HTERT RPE-1 (cell line): ENCODE measurements around the gene KCTD21.

ENCODE experiments used
- in situ Hi-C: fragments of 300-500 bp; cut with MboI; formaldehyde crosslinking; loops from 4 replicates; pipeline ENCODE4 v1.14.3; 2020; ENCODE audit warnings: low sequenced_read_pairs

The KCTD21 gene

DNA sequence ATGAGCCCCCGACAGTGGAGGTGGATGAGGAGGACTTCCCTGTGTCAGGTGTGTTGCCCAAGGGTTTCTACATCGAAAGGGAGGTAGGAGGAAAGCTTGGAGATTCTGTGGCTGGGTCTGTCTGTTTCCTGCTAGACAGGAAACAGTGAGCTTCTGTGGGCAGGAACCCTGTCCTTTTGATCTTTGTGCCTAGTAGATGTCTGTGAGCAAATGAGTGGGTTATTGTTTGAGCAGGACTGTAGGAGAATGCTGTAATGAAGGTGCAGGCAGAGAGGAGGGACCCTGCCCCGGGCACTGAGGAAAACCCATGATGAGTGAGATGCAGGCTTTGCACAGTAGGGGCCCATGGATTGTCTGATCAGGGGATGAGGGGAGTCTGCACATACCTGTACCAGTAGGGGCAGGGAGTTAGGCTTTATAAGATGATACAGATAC lies 14.3 kb upstream of the KCTD21 start:
- in situ Hi-C loops, result no loop called here

DNA sequence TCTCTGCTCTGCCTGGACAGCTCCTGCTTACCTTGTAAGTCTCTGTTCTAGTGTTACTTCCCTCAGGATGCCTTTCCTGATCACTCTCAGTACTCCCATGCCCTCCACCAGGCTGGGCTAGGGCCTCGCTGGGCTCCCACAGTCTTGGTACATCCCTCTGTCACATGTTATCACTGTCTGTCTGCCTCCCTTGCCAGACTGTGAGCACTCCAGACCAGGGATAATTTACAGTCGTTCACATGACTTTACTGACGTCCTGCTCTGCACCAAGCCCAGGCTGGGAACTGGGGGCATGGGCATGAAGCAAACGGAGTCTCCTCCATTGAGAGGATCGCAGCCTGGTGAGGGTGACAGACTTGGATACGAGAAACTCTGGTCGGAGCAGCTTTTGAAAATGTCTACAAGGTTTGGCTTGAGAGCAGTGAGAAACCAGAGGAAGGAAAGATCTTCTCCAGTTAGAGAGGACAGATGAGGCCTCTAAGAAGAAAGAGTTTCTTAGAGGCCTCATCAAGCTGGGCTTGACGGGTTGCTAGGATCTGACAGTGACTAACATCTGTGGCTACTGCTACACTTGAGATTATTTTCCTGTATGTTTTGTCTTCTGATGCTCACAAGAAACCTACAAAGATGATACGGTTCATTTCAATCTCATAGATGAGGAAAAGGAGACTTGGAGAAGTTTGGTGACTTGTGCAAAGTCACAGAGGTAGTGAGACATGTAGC lies 12.8 kb upstream of the KCTD21 start:
- in situ Hi-C loops, result no loop called here

DNA sequence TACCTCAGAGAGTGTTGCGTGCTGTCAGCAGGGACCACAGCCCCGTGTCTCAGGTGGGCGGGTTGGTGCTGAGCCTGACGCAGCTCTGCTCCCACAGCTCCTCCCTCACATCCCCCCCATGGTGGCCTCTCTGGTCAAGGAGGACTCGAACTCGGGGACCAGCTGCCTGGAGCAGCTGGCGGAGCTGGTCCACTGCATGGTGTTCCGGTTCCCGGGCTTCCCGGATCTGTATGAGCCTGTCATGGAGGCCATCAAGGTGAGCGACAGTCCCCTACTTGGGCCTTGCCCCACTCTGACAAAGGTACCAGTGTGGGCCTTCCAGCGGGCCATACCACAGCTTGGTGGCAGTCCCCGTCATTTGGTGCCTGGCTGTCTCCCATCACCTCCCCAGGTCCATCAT lies 12.1 kb upstream of the KCTD21 start:
- in situ Hi-C loops, result no loop called here

DNA sequence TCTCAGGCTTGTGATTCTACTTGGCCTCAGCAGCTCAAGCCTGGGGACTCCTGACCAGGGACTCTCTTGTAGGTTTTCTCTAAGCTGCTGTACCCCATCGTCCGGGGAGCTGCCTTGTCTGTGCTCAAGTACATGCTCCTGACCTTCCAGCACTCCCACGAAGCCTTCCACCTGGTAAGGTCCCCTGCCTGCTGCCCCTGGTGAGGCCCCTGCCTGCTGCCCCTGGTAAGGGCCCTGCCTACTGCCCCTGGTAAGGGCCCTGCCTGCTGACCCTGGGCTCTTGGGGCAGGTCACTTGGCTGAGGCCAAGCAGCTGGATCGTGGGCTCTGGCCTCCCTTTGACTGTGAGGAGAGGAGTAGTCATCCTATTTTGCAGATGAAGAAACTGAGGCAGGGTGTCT lies 11.6 kb upstream of the KCTD21 start:
- in situ Hi-C loops, result no loop called here

DNA sequence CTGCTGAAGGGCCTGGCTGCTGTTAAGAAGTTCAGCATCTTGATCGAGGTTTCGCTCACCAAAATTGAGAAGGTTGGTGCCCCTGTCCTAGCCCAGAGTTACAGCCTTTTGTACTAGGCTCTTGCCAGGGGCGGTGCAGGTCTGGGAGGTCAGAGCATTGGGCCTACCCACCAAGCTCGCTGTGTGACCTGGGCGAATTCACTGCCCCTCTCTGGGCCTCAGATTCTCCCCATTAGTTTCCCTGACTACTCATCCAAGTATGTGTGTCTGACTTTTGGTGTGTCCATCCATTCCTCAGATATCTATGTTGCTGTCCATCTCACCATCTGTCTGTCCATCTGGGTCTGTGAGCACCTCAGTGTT lies 11.2 kb upstream of the KCTD21 start:
- in situ Hi-C loops, result no loop called here

DNA sequence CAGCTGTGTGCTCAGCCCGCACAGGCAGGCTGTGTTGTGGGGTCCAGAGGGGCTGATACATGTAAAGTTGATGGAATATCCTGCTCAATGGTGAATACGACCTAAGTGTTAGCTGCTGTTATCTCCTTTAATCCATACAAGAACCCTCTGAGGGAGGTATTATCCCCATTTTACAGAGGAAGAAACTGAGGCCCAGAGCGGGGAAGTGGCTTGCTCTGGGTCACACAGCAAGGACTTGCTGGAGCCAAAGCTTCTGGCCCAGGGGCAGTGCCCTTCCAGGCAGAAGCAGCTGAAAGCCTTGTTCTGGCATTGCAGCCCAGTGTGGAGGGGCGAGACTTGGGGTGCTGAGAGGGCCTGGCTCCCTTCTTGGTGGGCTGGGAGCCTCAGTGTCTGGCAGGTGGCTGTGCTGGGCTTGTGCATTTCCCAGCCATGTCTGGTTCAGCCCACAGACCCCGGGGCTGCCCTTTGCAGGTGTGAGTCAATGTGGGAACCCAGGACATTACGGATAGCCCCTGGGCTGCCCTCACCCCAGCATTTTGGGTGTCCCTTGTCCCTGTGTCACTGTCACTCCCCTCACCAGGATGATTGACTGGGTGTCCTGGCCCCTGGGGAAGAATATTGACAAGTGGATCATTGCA lies 10.7 kb upstream of the KCTD21 start:
- in situ Hi-C loops, result no loop called here

DNA sequence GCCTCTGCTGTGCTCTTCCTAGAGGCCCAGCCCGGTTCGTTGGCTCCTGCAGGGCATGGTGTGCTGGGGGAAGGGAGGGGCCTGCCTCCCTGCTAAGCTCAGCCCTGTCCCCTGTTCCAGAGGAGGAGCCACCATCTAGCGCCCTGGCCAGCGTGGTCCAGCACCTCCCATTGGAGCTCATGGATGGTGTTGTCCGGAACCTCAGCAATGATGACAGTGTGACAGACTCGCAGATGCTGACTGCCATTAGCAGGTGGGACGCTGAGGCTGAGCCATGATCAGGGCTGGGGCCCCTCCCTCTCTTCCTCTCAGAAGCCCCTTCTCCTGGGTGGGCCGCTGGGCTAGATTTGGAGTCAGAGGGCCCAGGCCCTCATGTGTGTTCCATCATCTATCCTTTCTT lies 9.4 kb upstream of the KCTD21 start:
- in situ Hi-C loops, result no loop called here

DNA sequence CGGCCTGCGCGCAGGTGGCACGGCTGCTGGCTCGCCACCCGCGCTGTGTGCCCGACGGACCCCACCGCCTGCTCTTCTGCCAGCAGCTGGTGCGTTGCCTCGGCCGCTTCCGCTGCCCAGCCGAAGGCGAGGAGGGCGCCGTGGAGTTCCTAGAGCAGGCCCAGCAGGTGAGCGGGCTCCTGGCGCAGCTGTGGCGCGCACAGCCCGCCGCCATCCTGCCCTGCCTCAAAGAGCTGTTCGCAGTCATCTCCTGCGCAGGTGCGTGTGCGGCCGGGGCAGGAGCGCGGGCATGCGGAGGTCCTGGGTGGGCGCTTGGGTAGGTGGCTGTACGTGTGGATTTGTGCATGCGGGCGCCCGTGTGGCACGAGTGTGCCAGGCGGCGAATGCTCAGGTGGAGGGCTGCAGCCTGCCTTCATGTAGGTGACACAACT lies 8.2 kb upstream of the KCTD21 start:
- in situ Hi-C loops, result no loop called here

DNA sequence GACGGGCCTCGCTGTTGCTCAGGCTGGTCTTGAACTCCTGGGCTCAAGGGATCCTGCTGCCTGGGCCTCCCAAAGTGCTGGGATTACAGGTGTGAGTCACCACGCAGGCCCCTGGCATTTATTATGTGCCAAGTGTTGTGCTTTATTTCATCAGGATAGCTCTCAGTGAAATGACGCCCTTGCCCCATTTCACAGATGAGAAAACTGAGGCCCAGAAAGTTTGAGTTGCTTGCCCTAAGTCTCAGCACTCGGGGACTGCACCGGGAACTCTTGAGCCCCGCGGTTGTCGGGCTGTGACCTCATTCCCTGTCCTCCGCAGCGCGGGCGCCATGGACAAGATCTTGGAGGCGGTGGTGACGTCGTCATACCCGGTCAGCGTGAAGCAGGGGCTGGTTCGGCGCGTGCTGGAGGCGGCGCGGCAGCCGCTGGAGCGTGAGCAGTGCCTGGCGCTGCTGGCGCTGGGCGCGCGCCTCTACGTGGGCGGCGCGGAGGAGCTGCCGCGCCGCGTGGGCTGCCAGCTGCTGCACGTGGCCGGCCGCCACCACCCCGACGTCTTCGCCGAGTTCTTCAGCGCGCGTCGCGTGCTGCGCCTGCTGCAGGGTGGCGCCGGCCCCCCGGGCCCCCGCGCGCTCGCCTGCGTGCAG lies 7.6 kb upstream of the KCTD21 start:
- in situ Hi-C loops, result no loop called here

DNA sequence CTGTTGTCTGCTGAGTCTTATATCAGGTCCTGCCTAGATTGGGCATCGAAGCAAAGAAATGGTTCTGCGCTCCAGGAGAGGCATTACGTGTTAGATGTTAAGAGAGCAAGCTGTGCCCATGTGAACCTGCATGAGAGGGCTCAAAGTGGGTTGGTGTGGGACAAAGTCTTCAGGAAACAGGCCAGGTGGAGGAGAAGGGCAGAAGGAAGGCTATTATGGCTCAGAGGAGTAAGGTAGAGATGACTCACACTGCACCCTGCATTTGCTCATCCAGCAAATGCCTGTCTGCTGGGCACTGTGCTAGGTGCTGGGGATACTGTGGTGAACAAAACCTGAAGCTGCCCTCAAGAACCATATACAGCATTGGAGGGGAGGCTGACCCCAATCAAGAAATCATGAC lies 6.1 kb upstream of the KCTD21 start:
- in situ Hi-C loops, result no loop called here

DNA sequence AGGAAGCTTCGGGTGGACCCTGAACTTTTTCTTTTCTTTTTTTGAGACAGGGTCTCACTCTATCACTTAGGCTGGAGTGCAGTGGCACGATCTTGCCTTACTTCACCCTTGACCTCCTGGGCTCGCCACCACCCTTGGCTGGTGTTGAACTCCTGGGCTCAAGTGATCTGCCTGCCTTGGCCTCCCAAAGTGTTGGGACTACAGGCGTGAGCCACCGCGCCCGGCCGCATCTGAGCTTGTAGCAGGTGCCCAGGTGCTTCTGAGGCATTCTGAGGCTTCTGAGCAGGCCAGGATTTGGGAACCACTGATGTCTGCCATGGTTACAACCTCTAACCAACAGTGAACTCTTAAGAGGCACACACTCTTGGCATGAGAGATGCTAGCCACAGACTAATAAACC lies 5.4 kb upstream of the KCTD21 start:
- in situ Hi-C loops, result no loop called here

DNA sequence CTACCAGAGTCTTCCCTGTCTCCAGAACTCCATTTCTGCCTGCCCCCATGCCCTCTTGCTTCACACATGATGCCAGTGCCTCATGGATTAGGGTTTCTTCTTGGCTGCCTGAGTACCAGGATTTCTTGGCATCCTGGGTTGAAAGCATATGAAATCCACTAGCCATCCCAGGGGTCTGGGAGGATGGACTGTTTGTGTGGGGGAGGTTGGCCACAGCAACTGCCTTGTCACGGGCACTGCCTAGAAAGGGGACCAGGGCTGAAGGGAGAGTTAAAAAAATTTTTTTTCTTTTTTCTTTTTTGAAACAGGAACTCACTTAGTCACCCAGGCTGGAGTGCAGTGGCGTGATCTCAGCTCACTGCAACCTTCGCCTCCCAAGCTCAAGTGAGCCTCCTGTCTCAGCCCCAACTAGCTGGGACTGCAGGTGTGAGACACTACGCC lies 4.5 kb upstream of the KCTD21 start:
- in situ Hi-C loops, result no loop called here

DNA sequence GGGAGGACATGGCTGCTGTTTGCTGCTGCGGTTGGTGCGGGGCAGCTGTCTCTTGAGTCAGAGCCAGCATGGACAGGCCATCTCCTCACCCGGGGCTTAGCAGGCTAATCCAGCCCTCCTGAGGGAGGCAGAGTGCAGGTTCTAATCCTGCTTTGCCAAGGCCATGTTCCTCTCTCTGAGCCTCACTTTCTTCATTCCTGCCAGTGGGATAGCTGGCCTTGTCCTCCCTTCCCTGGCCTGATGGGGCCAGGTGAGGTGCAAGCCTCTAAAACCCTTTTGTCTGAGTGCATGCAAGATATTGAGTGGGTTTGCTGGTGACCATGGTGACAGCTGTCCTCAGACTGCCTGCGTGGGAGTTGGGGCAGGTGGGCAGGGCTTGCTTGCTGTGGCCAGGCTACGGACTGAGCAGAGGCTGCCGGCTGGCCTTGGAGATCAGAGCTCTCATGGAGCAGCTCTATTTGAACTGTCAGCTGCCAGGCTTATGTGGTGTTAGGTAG lies 3.8 kb upstream of the KCTD21 start:
- in situ Hi-C loops, result no loop called here

DNA sequence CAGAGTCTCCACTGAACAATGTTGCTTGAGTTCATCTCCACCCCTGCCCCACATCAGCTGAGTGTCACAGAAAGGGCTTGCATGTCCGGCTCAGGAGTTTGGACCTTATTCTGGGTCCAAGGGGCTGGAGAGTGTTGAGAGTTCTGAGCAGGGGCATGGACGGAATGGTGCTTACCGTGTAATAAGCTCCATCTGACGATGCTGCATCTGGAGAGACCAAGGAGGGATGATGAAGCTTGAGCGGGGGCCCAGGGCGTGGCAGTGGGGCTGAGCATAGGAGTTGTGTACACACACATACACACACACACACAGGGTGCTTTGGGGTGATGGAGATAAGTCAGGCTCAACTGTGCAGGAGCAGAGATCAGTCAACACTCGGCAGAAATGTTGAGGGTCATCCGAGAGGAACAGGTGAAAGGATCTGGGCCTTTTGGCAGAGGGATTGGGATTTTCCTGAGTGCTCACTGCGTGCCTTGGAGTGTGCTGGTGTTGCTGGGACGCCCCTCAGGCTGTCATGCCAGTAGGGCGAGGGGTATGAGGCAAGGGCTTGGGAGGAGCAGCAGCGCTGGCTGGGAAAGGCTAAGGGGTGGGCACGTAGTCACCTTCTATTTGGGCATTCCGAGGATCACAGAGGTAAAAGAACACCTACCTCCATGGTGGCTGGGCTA lies 2.6 kb upstream of the KCTD21 start:
- in situ Hi-C loops, result no loop called here

DNA sequence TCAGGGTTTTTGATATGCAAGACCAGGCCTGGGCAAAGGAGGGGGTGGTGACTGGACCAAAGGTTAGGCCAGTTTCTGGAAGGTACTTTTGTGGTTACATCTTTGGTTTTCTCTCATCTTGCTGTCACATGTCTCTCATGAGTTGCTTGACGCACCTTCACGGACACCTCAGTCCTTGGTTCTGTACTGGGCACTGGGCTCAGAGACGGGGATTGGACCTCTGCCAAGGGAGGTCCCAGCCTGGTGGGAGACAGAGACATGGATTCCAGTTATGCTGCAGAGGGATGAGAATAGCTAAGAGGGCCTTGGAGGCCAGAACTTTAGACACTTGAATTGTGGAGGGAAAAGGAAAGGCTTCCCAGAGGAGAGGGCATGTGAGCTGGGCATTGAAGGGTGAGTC lies 1.9 kb upstream of the KCTD21 start:
- in situ Hi-C loops, result no loop called here

DNA sequence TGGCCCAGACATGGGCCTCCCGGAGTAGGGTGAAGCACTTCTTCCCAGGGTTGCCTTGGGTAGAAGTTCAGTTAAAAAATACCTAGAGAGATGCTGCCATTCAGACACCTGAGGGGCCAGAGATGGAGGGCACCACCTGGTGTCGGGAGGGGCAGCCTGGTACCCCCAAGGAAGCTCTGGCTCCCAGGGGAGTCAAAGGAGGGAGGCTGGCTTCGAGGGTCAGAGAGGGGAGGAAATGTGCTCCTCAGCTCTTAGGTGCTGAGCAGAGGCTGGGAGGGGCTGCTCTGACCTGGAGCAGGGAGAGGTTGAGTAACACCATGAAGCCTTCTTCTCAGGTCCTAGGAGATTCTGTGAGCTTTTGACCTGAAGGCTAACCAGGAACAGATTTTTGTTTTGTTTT lies 1.4 kb upstream of the KCTD21 start:
- in situ Hi-C loops, result no loop called here

DNA sequence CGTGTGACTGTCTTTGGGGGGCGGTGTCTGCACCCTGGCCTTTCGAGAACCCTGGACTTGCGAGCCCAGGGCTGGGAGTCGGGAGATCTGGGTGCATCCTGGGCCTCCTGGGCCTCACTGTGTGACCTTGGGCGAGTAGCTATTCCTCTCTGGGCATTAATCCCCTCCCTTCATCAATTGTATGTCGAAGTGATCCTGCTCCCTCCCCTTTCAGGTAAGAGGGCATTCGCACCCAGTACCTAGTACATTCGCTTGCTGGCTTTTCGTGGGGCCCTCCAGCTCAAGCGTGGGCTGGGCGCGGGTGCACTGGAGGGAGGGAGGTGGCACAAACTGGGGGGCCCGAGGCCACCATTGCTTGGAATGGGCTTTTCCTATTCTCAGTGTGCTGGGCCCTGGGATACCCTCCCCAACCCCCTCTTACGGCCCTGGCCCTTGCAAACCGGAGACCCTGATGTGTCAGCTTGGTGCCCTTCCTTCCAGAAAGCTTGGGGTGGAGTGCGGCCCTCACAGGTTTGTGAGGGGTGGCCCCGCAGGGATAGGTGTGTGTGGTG lies 823 bp upstream of the KCTD21 start:
- in situ Hi-C loops, result no loop called here

DNA sequence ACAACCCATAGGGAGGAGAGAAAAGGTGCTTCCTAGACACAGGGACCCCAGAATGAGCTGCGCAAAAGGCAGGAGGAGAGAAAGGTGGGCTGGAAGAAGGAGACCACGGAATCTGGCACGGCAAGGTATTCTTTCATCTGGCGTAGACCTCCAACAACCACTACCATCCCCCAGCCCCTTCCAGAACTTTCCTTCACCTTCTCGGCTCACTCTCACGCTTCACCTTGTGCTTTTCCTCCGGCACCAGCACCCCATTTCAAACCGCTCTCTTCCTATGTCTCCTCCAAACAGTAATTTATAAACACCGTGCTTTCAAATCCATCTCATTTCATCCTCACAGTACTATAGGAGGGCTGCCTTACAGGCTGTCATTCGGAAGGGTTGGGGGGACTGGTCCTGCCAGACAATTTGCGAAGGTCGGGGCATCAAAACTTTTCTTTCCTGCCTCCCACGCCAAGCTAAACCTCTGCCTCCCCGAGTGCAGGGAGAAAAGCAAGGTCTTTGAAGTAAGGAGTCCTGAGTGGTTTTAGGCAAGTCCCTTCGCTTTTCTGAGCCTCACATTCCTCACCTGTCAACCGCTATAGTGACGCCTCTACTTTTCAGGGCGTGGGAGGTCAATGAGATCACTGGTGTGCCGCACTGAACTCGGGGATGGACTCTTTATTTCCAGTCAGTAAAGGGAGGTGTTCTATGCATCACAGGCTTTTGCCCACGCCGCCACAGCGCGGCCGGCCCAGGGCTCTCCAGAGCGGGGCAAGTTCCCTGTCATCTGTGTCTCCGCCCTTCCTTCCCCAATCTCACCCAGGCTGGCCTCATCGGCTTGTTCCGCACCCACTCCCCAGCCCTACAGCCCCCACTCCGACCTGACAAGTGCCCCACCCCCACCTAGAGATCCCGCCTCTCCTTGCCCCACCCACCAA lies 800 bp downstream of the KCTD21 start:
- in situ Hi-C loops, result no loop called here

DNA sequence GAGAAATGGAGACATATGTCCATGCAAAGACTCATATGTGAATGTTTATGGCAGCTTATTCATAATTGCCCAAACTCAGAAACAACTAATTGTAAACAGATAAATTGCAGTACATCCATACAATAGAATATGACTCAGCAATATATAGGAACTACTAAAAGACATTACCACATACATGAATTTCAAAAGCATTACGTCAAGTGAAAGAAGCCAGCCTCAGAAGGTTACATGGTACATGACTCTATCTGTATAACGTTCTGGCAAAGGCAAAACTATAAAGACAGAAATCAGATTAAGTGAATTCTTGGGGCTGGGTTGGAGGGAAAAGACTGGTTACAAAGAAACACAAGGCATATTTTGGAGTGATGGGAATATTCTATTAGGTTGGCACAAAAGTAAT lies 7.2 kb downstream of the KCTD21 start:
- in situ Hi-C loops, result no loop called here

DNA sequence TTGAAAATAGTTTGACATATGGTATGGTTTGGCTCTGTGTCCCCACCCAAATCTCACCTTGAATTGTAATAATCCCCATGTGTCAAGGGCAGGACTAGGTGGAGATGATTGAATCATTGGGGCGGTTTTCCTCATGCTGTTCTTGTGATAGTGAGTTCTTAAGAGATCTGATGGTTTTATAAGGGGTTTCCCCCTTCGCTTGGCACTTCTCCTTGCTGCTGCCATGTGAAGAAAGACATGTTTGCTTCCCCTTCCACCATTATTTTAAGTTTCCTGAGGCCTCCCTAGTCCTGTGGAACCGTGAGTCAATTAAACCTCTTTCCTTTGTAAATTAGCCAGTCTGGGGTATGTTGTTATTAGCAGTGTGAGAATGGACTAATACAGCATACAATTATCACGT lies 7.7 kb downstream of the KCTD21 start:
- in situ Hi-C loops, result no loop called here
